Stimulated activated CD4-positive, alpha-beta T cell treated with anti-CD3 and anti-CD28 coated beads, Interleukin-4, amount 100 ng/mL, for 1 hour (primary cell): ENCODE data around the gene NTPCR.
A peak's percentile ranks its signal among the peaks of the same experiment; 100 is the strongest.

ENCODE experiments used
- DNase-seq: peaks from one replicate; pipeline ENCODE4 v3.0.0-alpha.2; 2020

NTPCR gene

GRCh38 chr1:233019778-233020325 is 69.4 kb downstream of the NTPCR start:
- no peak for DNase-seq

GRCh38 chr1:233020426-233020825 is 70.0 kb downstream of the NTPCR start:
- DNase-seq: no peak

- DNase-seq: no peak
Measured at GRCh38 chr1:233022246-233022645, 71.8 kb downstream of the NTPCR start.

- no peak for DNase-seq
Measured at GRCh38 chr1:233024199-233024598, 73.8 kb downstream of the NTPCR start.

GRCh38 chr1:233025157-233025556 is 74.7 kb downstream of the NTPCR start:
- peak; percentile 4 for DNase-seq

- no peak for DNase-seq
Measured at GRCh38 chr1:233025567-233025966, 75.2 kb downstream of the NTPCR start.

GRCh38 chr1:233027046-233027445 is 76.6 kb downstream of the NTPCR start:
- no peak for DNase-seq

- DNase-seq: no peak
Measured at GRCh38 chr1:233031521-233031920, 81.1 kb downstream of the NTPCR start.

GRCh38 chr1:233032916-233033315 is 82.5 kb downstream of the NTPCR start:
- DNase-seq: no peak

- no peak for DNase-seq
Measured at GRCh38 chr1:233033361-233033760, 83.0 kb downstream of the NTPCR start.
